B cell (primary cell): ENCODE measurements around the gene AREG. TPM values are rescaled to one million over a fixed set of nuclear protein-coding genes. Genes with fewer than 3 reads are reported as not detected.

ENCODE experiments used
- ATAC-seq: fragments of 200-7000 bp; cut with Tn5 transposase; one replicate; pipeline ENCODE4 v1.10.0; 2021; ENCODE audit warnings: low read depth, mild to moderate bottlenecking, moderate number of reproducible peaks, moderate library complexity
- CTCF ChIA-PET: fragments of 350-600 bp; sonication (Branson Sonifier 250); formaldehyde crosslinking; loops from one replicate; lab custom pipeline; 2021; ENCODE audit warnings: antibody characterized with exemption, inconsistent platforms; lab: Charles Lee
- POLR2A ChIA-PET: fragments of 350-600 bp; sonication (Branson Sonifier 250); formaldehyde crosslinking; loops from one replicate; lab custom pipeline; 2021; ENCODE audit warnings: antibody characterized with exemption; lab: Charles Lee
- DNase-seq: peaks from one replicate; pipeline ENCODE4 v3.0.0; 2013
- H2AFZ ChIP-seq: 2 replicates; pipeline ENCODE4 v1.6.1; 2012; ENCODE audit warnings: mild to moderate bottlenecking, low read depth, low read length; ENCODE audit not compliant: insufficient read depth, poor library complexity, severe bottlenecking
- H3K27ac ChIP-seq, 2 donors: 1 replicate in 1 of 2; 2 replicates in 1 of 2; pipeline ENCODE4 v1.5.1; 2012 to 2013; ENCODE audit warnings: low read length in 2 of 2, mild to moderate bottlenecking in 2 of 2, moderate library complexity in 1 of 2
- H3K27me3 ChIP-seq, 4 experiments: fragments of 200-600 bp in 1 of 4; sonication (generic) in 1 of 4; replicated peaks in 1 of 4; 1 replicate in 2 of 4; 2 replicates in 2 of 4; pipeline versions ENCODE4 v1.6.1 to v1.7.0; 2013 to 2016; ENCODE audit warnings: low read length in 3 of 4, mild to moderate bottlenecking in 2 of 4, mixed read lengths in 1 of 4, moderate library complexity in 1 of 4; ENCODE audit not compliant: insufficient read depth in 4 of 4, control insufficient read depth in 3 of 4; ENCODE audit errors: control extremely low read depth in 1 of 4
- H3K36me3 ChIP-seq, 2 experiments: replicated peaks in 1 of 2; 1 replicate in 1 of 2; 2 replicates in 1 of 2; pipeline versions ENCODE4 v1.6.1 to v1.7.1; 2013; ENCODE audit warnings: low read length in 1 of 2; ENCODE audit not compliant: insufficient read depth in 2 of 2, control insufficient read depth in 1 of 2; ENCODE audit errors: control extremely low read depth in 1 of 2, extremely low read depth in 1 of 2
- H3K4me1 ChIP-seq, 2 donors: fragments of 200-600 bp in 1 of 2; sonication (generic) in 1 of 2; 1 replicate in 1 of 2; 2 replicates in 1 of 2; pipeline versions ENCODE4 v1.5.1 to v1.6.1; 2013 to 2017; ENCODE audit warnings: low read length in 2 of 2; ENCODE audit not compliant: control insufficient read depth in 2 of 2, insufficient read depth in 2 of 2
- H3K4me2 ChIP-seq: replicated peaks from 2 replicates; pipeline ENCODE3; 2012; ENCODE audit warnings: mild to moderate bottlenecking, low read depth, low read length; ENCODE audit not compliant: poor library complexity, severe bottlenecking
- H3K4me3 ChIP-seq, 5 experiments: fragments of 200-600 bp in 1 of 5; sonication (generic) in 1 of 5; 1 replicate in 3 of 5; 2 replicates in 2 of 5; pipeline versions ENCODE4 v1.5.1 to v1.7.0; 2011 to 2016; ENCODE audit warnings: low read length in 4 of 5, mild to moderate bottlenecking in 4 of 5, low read depth in 2 of 5, control low read depth in 1 of 5, moderate library complexity in 1 of 5; ENCODE audit not compliant: insufficient read depth in 1 of 5; ENCODE audit errors: control extremely low read depth in 1 of 5, extremely low read depth in 1 of 5
- H3K79me2 ChIP-seq: fragments of 200-600 bp; sonication (generic); one replicate; pipeline ENCODE4 v1.6.0; 2016; ENCODE audit warnings: low read length; ENCODE audit not compliant: control insufficient read depth, insufficient read depth
- H3K9ac ChIP-seq: fragments of 200-600 bp; sonication (generic); 2 replicates; pipeline ENCODE4 v1.6.1; 2017; ENCODE audit warnings: mild to moderate bottlenecking, low read length, moderate library complexity
- H3K9me3 ChIP-seq, 3 donors: one replicate each; pipeline versions ENCODE4 v1.6.1 to v1.7.1; 2013; ENCODE audit warnings: low read length in 2 of 3; ENCODE audit not compliant: control insufficient read depth in 2 of 3, insufficient read depth in 1 of 3; ENCODE audit errors: control extremely low read depth in 1 of 3
- H4K20me1 ChIP-seq: 2 replicates; pipeline ENCODE4 v1.6.0; 2012; ENCODE audit warnings: mild to moderate bottlenecking, low read length; ENCODE audit not compliant: insufficient read depth, control insufficient read depth, poor library complexity, severe bottlenecking
- H3K27ac Mint-ChIP-seq: one replicate; pipeline ENCODE4 v1.8.0; 2021; ENCODE audit warnings: mixed read lengths
- H3K27me3 Mint-ChIP-seq: one replicate; pipeline ENCODE4 v1.8.0; 2021; ENCODE audit warnings: mixed read lengths
- H3K4me1 Mint-ChIP-seq: one replicate; pipeline ENCODE4 v1.8.0; 2021; ENCODE audit warnings: mixed read lengths
- H3K4me3 Mint-ChIP-seq: one replicate; pipeline ENCODE4 v1.8.0; 2021; ENCODE audit warnings: mixed read lengths
- H3K9me3 Mint-ChIP-seq: one replicate; pipeline ENCODE4 v1.8.0; 2022; ENCODE audit warnings: mixed read lengths; ENCODE audit not compliant: insufficient read depth
- EZH2 ChIP-seq: IDR thresholded peaks from 2 replicates; pipeline ENCODE4 v1.6.1; 2012; ENCODE audit warnings: borderline replicate concordance, low read depth, mild to moderate bottlenecking, moderate library complexity, low read length; ENCODE audit not compliant: insufficient read depth, poor library complexity, severe bottlenecking
- WGBS: methylation state at CpG from one replicate; pipeline ENCODE4 v1.1.5; 2013; ENCODE audit warnings: missing lambda C conversion rate; ENCODE audit not compliant: insufficient coverage; 5-methylcytosine and 5-hydroxymethylcytosine counted together
- intact Hi-C: fragments of 100-400 bp; cut with micrococcal nuclease; formaldehyde crosslinking; loops from one replicate; pipeline ENCODE4 v1.10.0; 2022
- polyA plus RNA-seq: library from polyadenylated mRNA; depleted of rRNA; stranded (reverse); fragments of >200 nt; gene quantifications from 2 replicates; pipeline ENCODE4 v1.2.3, GENCODE V29; 2012
- total RNA-seq, 2 donors: library from RNA; stranded (reverse); fragments of 120-200 nt in 1 of 2; gene quantifications; 1 replicate in 1 of 2; 2 replicates in 1 of 2; pipeline versions ENCODE4 v1.2.3 to v1.2.4, GENCODE V29; 2013 to 2022
- TF ChIP-seq, protein P1 (sequence below): fragments of 200-600 bp; IDR thresholded peaks from one replicate; pipeline ENCODE4 v1.8.0; 2022; ENCODE audit warnings: antibody characterized with exemption, mild to moderate bottlenecking

The AREG gene
- total and polyA plus RNA-seq, 2 donors (not counting 1 experiment from before 2014, with no cell fraction given), result 4.6 to 47.1 TPM

- Mint-ChIP-seq H3K27me3 (peaks cover 25% of the 10 kb centered on the region), H3K4me3 (no peak overlapping the region), H3K9me3 (no peaks in the 10 kb centered on the region), H3K4me1 (no peaks in the 10 kb centered on the region), H3K27ac (no peak overlapping the region)
- WGBS, result no CpG with 5 or more reads among the region's 5 CpGs
- no peak overlapping the region for H3K4me2 ChIP-seq
- no peaks in the 10 kb centered on the region for H3K36me3 ChIP-seq
- no peak overlapping the region for H3K9ac ChIP-seq
- ChIA-PET CTCF (interaction anchor here (1.1 kb wide), 1 partner anchor 111 kb away, joined by 3 read pairs; no protein-coding TSS in a partner anchor), POLR2A (no interaction called here)
- intact Hi-C loops, result no loop called here
- no peaks in the 10 kb centered on the region for H3K27me3 ChIP-seq
- no peaks in the 10 kb centered on the region for H3K79me2 ChIP-seq
- H3K9me3 ChIP-seq, result no peaks in the 10 kb centered on the region
- H4K20me1 ChIP-seq, result no peaks in the 10 kb centered on the region
- ATAC-seq (no peak), DNase-seq (no peak)
- TF ChIP-seq, protein P1, sequence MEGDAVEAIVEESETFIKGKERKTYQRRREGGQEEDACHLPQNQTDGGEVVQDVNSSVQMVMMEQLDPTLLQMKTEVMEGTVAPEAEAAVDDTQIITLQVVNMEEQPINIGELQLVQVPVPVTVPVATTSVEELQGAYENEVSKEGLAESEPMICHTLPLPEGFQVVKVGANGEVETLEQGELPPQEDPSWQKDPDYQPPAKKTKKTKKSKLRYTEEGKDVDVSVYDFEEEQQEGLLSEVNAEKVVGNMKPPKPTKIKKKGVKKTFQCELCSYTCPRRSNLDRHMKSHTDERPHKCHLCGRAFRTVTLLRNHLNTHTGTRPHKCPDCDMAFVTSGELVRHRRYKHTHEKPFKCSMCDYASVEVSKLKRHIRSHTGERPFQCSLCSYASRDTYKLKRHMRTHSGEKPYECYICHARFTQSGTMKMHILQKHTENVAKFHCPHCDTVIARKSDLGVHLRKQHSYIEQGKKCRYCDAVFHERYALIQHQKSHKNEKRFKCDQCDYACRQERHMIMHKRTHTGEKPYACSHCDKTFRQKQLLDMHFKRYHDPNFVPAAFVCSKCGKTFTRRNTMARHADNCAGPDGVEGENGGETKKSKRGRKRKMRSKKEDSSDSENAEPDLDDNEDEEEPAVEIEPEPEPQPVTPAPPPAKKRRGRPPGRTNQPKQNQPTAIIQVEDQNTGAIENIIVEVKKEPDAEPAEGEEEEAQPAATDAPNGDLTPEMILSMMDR, result no peak
- no peak overlapping the region for H2AFZ ChIP-seq
- H3K4me1 ChIP-seq, result no peaks in the 10 kb centered on the region
- H3K4me3 ChIP-seq, result no peak overlapping the region
- H3K27ac ChIP-seq, result no peak overlapping the region
Observed at GRCh38 chr4:74420863-74421262, 24.1 kb upstream of the AREG start.

GRCh38 chr4:74423104-74423503 is 21.8 kb upstream of the AREG start:
- ATAC-seq (no peak), DNase-seq (no peak)
- 80% methylated on average over 1 of the region's 1 CpG for WGBS
- peaks cover 20% of the 10 kb centered on the region for H3K27me3 Mint-ChIP-seq
- no peak overlapping the region for H3K4me3 Mint-ChIP-seq
- H3K9me3 Mint-ChIP-seq, result no peaks in the 10 kb centered on the region
- H3K4me3 ChIP-seq, result no peak overlapping the region
- no peaks in the 10 kb centered on the region for H3K79me2 ChIP-seq
- H4K20me1 ChIP-seq, result no peaks in the 10 kb centered on the region
- ChIA-PET POLR2A (no interaction called here), CTCF (no interaction called here)
- intact Hi-C loops, result no loop called here
- no peaks in the 10 kb centered on the region for H3K36me3 ChIP-seq
- no peaks in the 10 kb centered on the region for H3K27me3 ChIP-seq
- TF ChIP-seq, protein P1, result no peak
- no peak for TF ChIP-seq EZH2
- H3K4me1 Mint-ChIP-seq, result no peaks in the 10 kb centered on the region
- no peaks in the 10 kb centered on the region for H3K9me3 ChIP-seq
- H3K27ac ChIP-seq, result no peak overlapping the region
- H3K4me1 ChIP-seq, result no peaks in the 10 kb centered on the region
- no peak overlapping the region for H3K9ac ChIP-seq
- H3K27ac Mint-ChIP-seq, result no peak overlapping the region
- H3K4me2 ChIP-seq, result no peak overlapping the region
- no peak overlapping the region for H2AFZ ChIP-seq
